ENCODE results near the gene STARD13. TPM values are rescaled to one million over a fixed set of nuclear protein-coding genes. Genes with fewer than 3 reads are reported as not detected.

Gene STARD13
- total RNA-seq, 1 experiment from 2014 or later, result 9.1 TPM

- H3K4me3 ChIP-seq (ENCODE audit: low read depth, low read length), result no peak overlapping the region
- CTCF ChIA-PET, result interaction anchor here (0.5 to 0.7 kb wide), 2 partner anchors 258 to 561 kb away, joined by 3 read pairs; no protein-coding TSS in a partner anchor
- no peak overlapping the region for H3K4me3 Mint-ChIP-seq (ENCODE audit: unreplicated experiment)
These were observed 55.9 kb downstream of the STARD13 start for GRCh38 chr13:33229446-33230177.

GRCh38 chr13:33228648-33229445 is 56.7 kb downstream of the STARD13 start:
- Histone ChIP-seq H3K4me1 (peaks cover 16% of the 10 kb centered on the region; the same call in 1 of the 2 replicates), H3K36me3 (ENCODE audit: control insufficient read depth, insufficient read depth, low read length) (no peaks in the 10 kb centered on the region; the same call in 1 of the 2 replicates), H3K27me3 (replicated peaks; ENCODE audit: control insufficient read depth, insufficient read depth, low read length) (no peaks in the 10 kb centered on the region), H3K9me3 (peaks cover 15% of the 10 kb centered on the region), H3K4me3 (ENCODE audit: low read depth, low read length) (no peak overlapping the region)
- intact Hi-C loops (cut with micrococcal nuclease; ENCODE audit: unreplicated experiment), result loop anchor here (1.0 to 2.0 kb wide), 6 partner anchors 56 to 495 kb away; partner anchors contain the start of gene STARD13
- H3K4me1 Mint-ChIP-seq (ENCODE audit: low read depth, unreplicated experiment), result peaks cover 19% of the 10 kb centered on the region
- no TSS peak for BruUV-seq (replicated peaks)
- TF ChIP-seq, protein P1, sequence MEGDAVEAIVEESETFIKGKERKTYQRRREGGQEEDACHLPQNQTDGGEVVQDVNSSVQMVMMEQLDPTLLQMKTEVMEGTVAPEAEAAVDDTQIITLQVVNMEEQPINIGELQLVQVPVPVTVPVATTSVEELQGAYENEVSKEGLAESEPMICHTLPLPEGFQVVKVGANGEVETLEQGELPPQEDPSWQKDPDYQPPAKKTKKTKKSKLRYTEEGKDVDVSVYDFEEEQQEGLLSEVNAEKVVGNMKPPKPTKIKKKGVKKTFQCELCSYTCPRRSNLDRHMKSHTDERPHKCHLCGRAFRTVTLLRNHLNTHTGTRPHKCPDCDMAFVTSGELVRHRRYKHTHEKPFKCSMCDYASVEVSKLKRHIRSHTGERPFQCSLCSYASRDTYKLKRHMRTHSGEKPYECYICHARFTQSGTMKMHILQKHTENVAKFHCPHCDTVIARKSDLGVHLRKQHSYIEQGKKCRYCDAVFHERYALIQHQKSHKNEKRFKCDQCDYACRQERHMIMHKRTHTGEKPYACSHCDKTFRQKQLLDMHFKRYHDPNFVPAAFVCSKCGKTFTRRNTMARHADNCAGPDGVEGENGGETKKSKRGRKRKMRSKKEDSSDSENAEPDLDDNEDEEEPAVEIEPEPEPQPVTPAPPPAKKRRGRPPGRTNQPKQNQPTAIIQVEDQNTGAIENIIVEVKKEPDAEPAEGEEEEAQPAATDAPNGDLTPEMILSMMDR (IDR thresholded peaks at IDR 0.05; ENCODE audit: insufficient read depth in 1 of 2, low read depth in 1 of 2, low read length in 1 of 2, severe bottlenecking in 1 of 2, unreplicated experiment in 1 of 2), result peak; percentile 93 to 95
- peaks cover 17% of the 10 kb centered on the region for H3K9me3 Mint-ChIP-seq (ENCODE audit: unreplicated experiment)
- H3K36me3 Mint-ChIP-seq (ENCODE audit: insufficient read depth, unreplicated experiment), result no peaks in the 10 kb centered on the region
- no peaks in the 10 kb centered on the region for H3K27me3 Mint-ChIP-seq (ENCODE audit: insufficient read depth, unreplicated experiment)
- CTCF ChIA-PET, result interaction anchor here (0.5 to 1.6 kb wide), 7 partner anchors 9 to 560 kb away, joined by 3 to 10 read pairs (median 4); partner anchors contain the start of gene STARD13
- H3K27ac Mint-ChIP-seq (ENCODE audit: unreplicated experiment), result peak overlapping the region; percentile 17
- POLR2A ChIA-PET, result no interaction called here
- DNase-seq, result peak in 1 of 2 experiments; percentile 42
- no peak overlapping the region for H3K4me3 Mint-ChIP-seq (ENCODE audit: unreplicated experiment)

More at GRCh38 chr13:33229446-33230177, 55.9 kb downstream of the STARD13 start:
- H3K9me3 Mint-ChIP-seq (ENCODE audit: unreplicated experiment), result peaks cover 25% of the 10 kb centered on the region
- POLR2A ChIA-PET, result no interaction called here
- DNase-seq, result no peak
- peaks cover 9% of the 10 kb centered on the region for H3K9me3 ChIP-seq
- H3K4me1 ChIP-seq, result peaks cover 16% of the 10 kb centered on the region; the same call in 1 of the 2 replicates
- no peaks in the 10 kb centered on the region for H3K36me3 ChIP-seq (ENCODE audit: control insufficient read depth, insufficient read depth, low read length)
- H3K36me3 Mint-ChIP-seq (ENCODE audit: insufficient read depth, unreplicated experiment), result peaks cover 7% of the 10 kb centered on the region
- H3K27ac Mint-ChIP-seq (ENCODE audit: unreplicated experiment), result peak overlapping the region; percentile 17
- intact Hi-C loops (cut with micrococcal nuclease; ENCODE audit: unreplicated experiment), result loop anchor here (2.0 kb wide), 1 partner anchor 55 kb away; the partner anchor contains the start of gene STARD13
- H3K27me3 Mint-ChIP-seq (ENCODE audit: insufficient read depth, unreplicated experiment), result no peaks in the 10 kb centered on the region
- H3K4me1 Mint-ChIP-seq (ENCODE audit: low read depth, unreplicated experiment), result peaks cover 19% of the 10 kb centered on the region
- TF ChIP-seq, protein P1 (IDR thresholded peaks at IDR 0.05; ENCODE audit: insufficient read depth in 1 of 2, low read depth in 1 of 2, low read length in 1 of 2, severe bottlenecking in 1 of 2, unreplicated experiment in 1 of 2), result no peak
- no TSS peak for BruUV-seq (replicated peaks)
- H3K27me3 ChIP-seq (replicated peaks; ENCODE audit: control insufficient read depth, insufficient read depth, low read length), result no peaks in the 10 kb centered on the region

Measured in Caco-2 (cell line).